ENCODE data around the gene VGLL4.

The VGLL4 gene

GRCh38 chr3:11562277-11562881 lies 81.3 kb downstream of the VGLL4 start:
- no peak for TF ChIP-seq CTCF (IDR thresholded peaks at IDR 0.05; ENCODE audit: low read depth, low read length)
- H3K4me3 ChIP-seq (ENCODE audit: low read depth, low read length), result no peak overlapping the region

GRCh38 chr3:11560746-11561145 lies 83.0 kb downstream of the VGLL4 start:
- H3K4me3 ChIP-seq (ENCODE audit: low read depth, low read length), result no peak overlapping the region
- TF ChIP-seq CTCF (IDR thresholded peaks at IDR 0.05; ENCODE audit: low read depth, low read length), result no peak

GRCh38 chr3:11559816-11560633 lies 83.7 kb downstream of the VGLL4 start:
- no peak for TF ChIP-seq CTCF (IDR thresholded peaks at IDR 0.05; ENCODE audit: low read depth, low read length)
- no peak overlapping the region for H3K4me3 ChIP-seq (ENCODE audit: low read depth, low read length)

- no peak for TF ChIP-seq CTCF (IDR thresholded peaks at IDR 0.05; ENCODE audit: low read depth, low read length)
- H3K4me3 ChIP-seq (ENCODE audit: low read depth, low read length), result no peak overlapping the region
These were observed 84.5 kb downstream of the VGLL4 start for GRCh38 chr3:11558918-11559815.

GRCh38 chr3:11558411-11558903 lies 85.3 kb downstream of the VGLL4 start:
- no peak for TF ChIP-seq CTCF (IDR thresholded peaks at IDR 0.05; ENCODE audit: low read depth, low read length)
- H3K4me3 ChIP-seq (ENCODE audit: low read depth, low read length), result no peak overlapping the region

GRCh38 chr3:11558002-11558401 lies 85.7 kb downstream of the VGLL4 start:
- TF ChIP-seq CTCF (IDR thresholded peaks at IDR 0.05; ENCODE audit: low read depth, low read length), result no peak
- H3K4me3 ChIP-seq (ENCODE audit: low read depth, low read length), result no peak overlapping the region
